HepG2 (cell line): ENCODE measurements around the gene MTA3. TPM values are rescaled to one million over a fixed set of nuclear protein-coding genes. Genes with fewer than 3 reads are reported as not detected.
A peak's percentile ranks its signal among the peaks of the same experiment; 100 is the strongest.

Experiments used
- ATAC-seq: fragments of 200-7000 bp; cut with Tn5 transposase; 3 replicates; pipeline ENCODE4 v1.9.1; 2020; ENCODE audit warnings: mild to moderate bottlenecking, moderate library complexity
- Bru-seq: library from RNA; stranded (reverse); fragments of 400-500 nt; gene quantifications from one replicate; lab custom pipeline; 2021; lab: Mats Ljungman, UMichigan
- BruChase-seq, 2 experiments: library from RNA; stranded (reverse); fragments of 400-500 nt; gene quantifications; one replicate each; lab custom pipeline; 2021; lab: Mats Ljungman, UMichigan
- BruUV-seq: library from RNA; stranded (reverse); fragments of 400-500 nt; replicated peaks from 2 replicates; lab custom pipeline; 2021; lab: Mats Ljungman, UMichigan
- CTCF ChIA-PET: fragments of 300-600 bp; formaldehyde crosslinking; extraction: SDS; loops from one replicate; lab custom pipeline; 2021; ENCODE audit warnings: low total read pairs, inconsistent platforms, low intra/inter-chr PET ratio; lab: Yijun Ruan, JAX
- POLR2A ChIA-PET: fragments of 350-600 bp; sonication (Branson Sonifier 250); formaldehyde crosslinking; loops from one replicate; lab custom pipeline; 2020; ENCODE audit warnings: antibody characterized with exemption, inconsistent platforms; lab: Yijun Ruan, JAX
- DNase-seq: peaks from one replicate; pipeline ENCODE4 v3.0.0-alpha.2; 2015; ENCODE audit warnings: low spot score
- FAIRE-seq: peaks from 3 replicates; lab custom pipeline; 2011; peaks lifted over from hg19 to GRCh38; lab: Jason Lieb, UNC
- H2AFZ ChIP-seq: one replicate; pipeline ENCODE4 v1.6.1; 2011; ENCODE audit warnings: low read length, inconsistent platforms
- H3K27ac ChIP-seq: fragments of 300-600 bp; 3 replicates; pipeline ENCODE4 v1.8.0; 2011; ENCODE audit warnings: mixed run types, mild to moderate bottlenecking, mixed read lengths, low read length, inconsistent platforms; ENCODE audit not compliant: insufficient read depth; ENCODE audit errors: extremely low read length
- H3K27me3 ChIP-seq, 2 experiments: fragments of 200-600 bp in 1 of 2; 2 replicates in 1 of 2; 3 replicates in 1 of 2; pipeline versions ENCODE4 v1.6.0 to v1.8.0; 2011; ENCODE audit warnings: low read length in 2 of 2, mild to moderate bottlenecking in 2 of 2, moderate library complexity in 2 of 2, inconsistent platforms in 1 of 2; ENCODE audit not compliant: insufficient read depth in 2 of 2, control insufficient read depth in 1 of 2
- H3K36me3 ChIP-seq, 2 experiments: fragments of 200-600 bp in 1 of 2; replicated peaks in 1 of 2; 2 replicates in 1 of 2; 3 replicates in 1 of 2; pipeline versions ENCODE4 v1.5.1 to v1.8.0; 2011; ENCODE audit warnings: low read length in 2 of 2, inconsistent platforms in 1 of 2; ENCODE audit not compliant: insufficient read depth in 2 of 2, control insufficient read depth in 1 of 2
- H3K4me1 ChIP-seq: 2 replicates; pipeline ENCODE4 v1.5.1; 2012; ENCODE audit warnings: low read length, inconsistent platforms; ENCODE audit not compliant: insufficient read depth
- H3K4me2 ChIP-seq: 2 replicates; pipeline ENCODE4 v1.6.0; 2011; ENCODE audit warnings: low read depth, low read length, inconsistent platforms
- H3K4me3 ChIP-seq, 3 experiments: fragments of 200-600 bp in 1 of 3; sonication (generic), shearing (Covaris generic) in 1 of 3; replicated peaks in 1 of 3; 2 replicates each; pipeline ENCODE4 v1.5.1; 2011 to 2016; ENCODE audit warnings: low read length in 3 of 3, inconsistent platforms in 2 of 3, low read depth in 2 of 3, mild to moderate bottlenecking in 2 of 3, control low read depth in 1 of 3, mixed read lengths in 1 of 3; ENCODE audit not compliant: insufficient read depth in 1 of 3
- H3K79me2 ChIP-seq: one replicate; pipeline ENCODE4 v1.6.1; 2011; ENCODE audit warnings: low read length, inconsistent platforms; ENCODE audit not compliant: insufficient read depth
- H3K9ac ChIP-seq: 2 replicates; pipeline ENCODE4 v1.6.0; 2011; ENCODE audit warnings: mild to moderate bottlenecking, low read depth, low read length, inconsistent platforms; ENCODE audit not compliant: insufficient read depth
- H3K9me3 ChIP-seq: 2 replicates; pipeline ENCODE4 v1.5.1; 2012; ENCODE audit warnings: mild to moderate bottlenecking, low read length
- H4K20me1 ChIP-seq: 2 replicates; pipeline ENCODE4 v1.6.0; 2011; ENCODE audit warnings: inconsistent platforms, mild to moderate bottlenecking, low read length, moderate library complexity; ENCODE audit not compliant: insufficient read depth
- FLYWCH1 ChIP-seq: sonication (generic); formaldehyde crosslinking; IDR thresholded peaks from 2 replicates; pipeline ENCODE4 v1.8.1; 2023; ENCODE audit warnings: mild to moderate bottlenecking, missing genetic modification reagents
- HNRNPK ChIP-seq: fragments of 200-400 bp; formaldehyde crosslinking; IDR thresholded peaks from 2 replicates; pipeline ENCODE4 v1.6.1; 2018; ENCODE audit warnings: low read length, low read depth, moderate library complexity, mild to moderate bottlenecking; ENCODE audit not compliant: poor library complexity, severe bottlenecking
- IRF2 ChIP-seq: IDR thresholded peaks from 2 replicates; pipeline ENCODE4 v1.6.1; 2018; ENCODE audit warnings: missing genetic modification reagents, missing compliant biosample characterization
- POLR2A ChIP-seq, 2 experiments: IDR thresholded peaks; 2 replicates each; pipeline ENCODE4 v1.6.1; 2011; ENCODE audit warnings: low read depth in 2 of 2, low read length in 2 of 2, mild to moderate bottlenecking in 1 of 2, moderate library complexity in 1 of 2; ENCODE audit not compliant: insufficient read depth in 1 of 2
- U2AF1 ChIP-seq: fragments of 200-400 bp; formaldehyde crosslinking; optimal IDR thresholded peaks from 2 replicates; pipeline ENCODE3; 2017; ENCODE audit warnings: mild to moderate bottlenecking, low read depth, low read length
- ZFP41 ChIP-seq: sonication (generic); formaldehyde crosslinking; IDR thresholded peaks from 2 replicates; pipeline ENCODE4 v1.4.0; 2020; ENCODE audit warnings: mild to moderate bottlenecking, missing genetic modification reagents, borderline replicate concordance
- ZNF101 ChIP-seq: sonication (generic); formaldehyde crosslinking; IDR thresholded peaks from 2 replicates; pipeline ENCODE4 v1.4.0; 2020; ENCODE audit warnings: mild to moderate bottlenecking, low read depth, missing genetic modification reagents, borderline replicate concordance
- ZSCAN9 ChIP-seq: IDR thresholded peaks from 2 replicates; pipeline ENCODE4 v1.6.1; 2016; ENCODE audit warnings: borderline replicate concordance
- WGBS: methylation state at CpG from one replicate; pipeline ENCODE4 v1.1.6; 2017; ENCODE audit warnings: low lambda C conversion rate; 5-methylcytosine and 5-hydroxymethylcytosine counted together
- in situ Hi-C: cut with HindIII; loops from 2 replicates; pipeline ENCODE4 v1.10.0; 2017; ENCODE audit warnings: low pct_unique_long_range_greater_than_20kb; ENCODE audit not compliant: extremely low pct_ligation_motif_present
- intact Hi-C: fragments of 100-400 bp; cut with micrococcal nuclease; formaldehyde crosslinking; loops from one replicate; pipeline ENCODE4 v1.10.0; 2022; ENCODE audit not compliant: unreplicated experiment
- long read RNA-seq, 2 experiments: library from RNA in 1 of 2; library from polyadenylated mRNA in 1 of 2; stranded (forward) in 1 of 2; unstranded in 1 of 2; transcript quantifications; one replicate each; pipeline ENCODE4 v2.0.0, GENCODE V29; 2019 to 2022
- polyA minus RNA-seq, 3 experiments: library from RNA; depleted of rRNA, polyadenylated mRNA; stranded (reverse); fragments of >200 nt; gene quantifications; 2 replicates each; pipeline ENCODE4 v1.2.3, GENCODE V29; 2011; ENCODE audit warnings: low replicate concordance in 1 of 3
- polyA plus RNA-seq, 8 experiments: library from polyadenylated mRNA; depleted of rRNA in 3 of 8; stranded (reverse) in 7 of 8; unstranded in 1 of 8; fragments of >200 nt; fragmentation: Illumina TruSeq in 4 of 8; extraction: Trizol in 4 of 8; gene quantifications; 2 replicates each; pipeline versions ENCODE4 v1.2.1 to v1.2.3, GENCODE V29; 2011 to 2016; ENCODE audit warnings: low read depth in 4 of 8, missing spikeins in 1 of 8, mixed read lengths in 1 of 8; ENCODE audit not compliant: insufficient read depth in 1 of 8
- total RNA-seq, 5 experiments: library from RNA; depleted of rRNA; stranded (reverse); fragments of >200 nt; fragmentation: Illumina TruSeq; extraction: Trizol; gene quantifications; 2 replicates each; pipeline ENCODE4 v1.2.3, GENCODE V29; 2016; ENCODE audit warnings: low read depth in 1 of 5
- TF ChIP-seq, protein P1 (sequence below): sonication (generic); formaldehyde crosslinking; IDR thresholded peaks from 2 replicates; pipeline ENCODE4 v1.5.1; 2020; ENCODE audit warnings: missing genetic modification reagents, mild to moderate bottlenecking, borderline replicate concordance
- TF ChIP-seq, protein P2 (sequence below): sonication (generic); formaldehyde crosslinking; IDR thresholded peaks from 2 replicates; pipeline ENCODE4 v1.4.0; 2020; ENCODE audit warnings: missing genetic modification reagents
- TF ChIP-seq, protein P3 (sequence below): sonication (generic); formaldehyde crosslinking; IDR thresholded peaks from 2 replicates; pipeline ENCODE4 v1.5.1; 2020; ENCODE audit warnings: mild to moderate bottlenecking, missing genetic modification reagents

MTA3 gene
- total RNA-seq (2016; rRNA removed; fragmentation: Illumina TruSeq; extraction: Trizol): 48.8 and 57.6 TPM in 2 replicates
- 39.9 and 45.9 TPM in 2 replicates for total RNA-seq (2016; cell fraction: cytosol; rRNA removed; fragmentation: Illumina TruSeq; extraction: Trizol; ENCODE audit: low read depth)
- total RNA-seq (2016; cell fraction: insoluble cytoplasmic fraction; rRNA removed; fragmentation: Illumina TruSeq; extraction: Trizol): 47.0 and 59.0 TPM in 2 replicates
- total RNA-seq (2016; cell fraction: membrane; rRNA removed; fragmentation: Illumina TruSeq; extraction: Trizol): 58.3 and 61.7 TPM in 2 replicates
- total RNA-seq (2016; cell fraction: nucleus; rRNA removed; fragmentation: Illumina TruSeq; extraction: Trizol): 43.8 and 50.9 TPM in 2 replicates
- 63.9 and 77.8 TPM in 2 replicates for polyA plus RNA-seq (2011; rRNA removed)
- polyA plus RNA-seq (2011; cell fraction: cytosol; rRNA removed): 54.2 and 69.3 TPM in 2 replicates
- polyA plus RNA-seq (2011; cell fraction: nucleus; rRNA removed): 41.4 and 43.8 TPM in 2 replicates
- polyA plus RNA-seq (2012): 63.9 and 78.6 TPM in 2 replicates
- 42.6 and 42.8 TPM in 2 replicates for polyA plus RNA-seq (2016; cell fraction: cytosol; fragmentation: Illumina TruSeq; extraction: Trizol; ENCODE audit: low read depth)
- polyA plus RNA-seq (2016; cell fraction: insoluble cytoplasmic fraction; fragmentation: Illumina TruSeq; extraction: Trizol; ENCODE audit: low read depth): 97.1 and 99.3 TPM in 2 replicates
- 64.5 and 75.8 TPM in 2 replicates for polyA plus RNA-seq (2016; cell fraction: membrane; fragmentation: Illumina TruSeq; extraction: Trizol; ENCODE audit: low read depth)
- polyA plus RNA-seq (2016; cell fraction: nucleus; fragmentation: Illumina TruSeq; extraction: Trizol; ENCODE audit: insufficient read depth, low read depth): 77.8 and 83.9 TPM in 2 replicates
- polyA minus RNA-seq (2011; rRNA and poly(A)+ RNA removed; ENCODE audit: low replicate concordance): 12.5 and 38.7 TPM in 2 replicates
- polyA minus RNA-seq (2011; cell fraction: cytosol; rRNA and poly(A)+ RNA removed): 31.0 and 41.1 TPM in 2 replicates
- 85.1 and 103 TPM in 2 replicates for polyA minus RNA-seq (2011; cell fraction: nucleus; rRNA and poly(A)+ RNA removed)
- Bru-seq, nascent RNA: percentile 74 among the genes with signal in this experiment
- percentile 62 among the genes with signal in this experiment for BruChase-seq, experiment 1, labeled RNA remaining after a 6-hour chase
- percentile 67 among the genes with signal in this experiment for BruChase-seq, experiment 2, labeled RNA remaining after a 2-hour chase
- long read RNA-seq, experiment 1, transcript MTA3-204 (14 exons, 2,041 nt): minor isoform, 9 of 43 reads
- long read RNA-seq, experiment 1, transcript MTA3-205 (14 exons, 2,202 nt): major isoform, 10 of 43 reads
- long read RNA-seq, experiment 1, partial matches to known transcripts: 11 of 43 reads
- long read RNA-seq, experiment 1, other reads (novel, unspliced or antisense): 13 of 43 reads
- long read RNA-seq, experiment 2, transcript MTA3-204 (14 exons, 2,041 nt): major isoform, 23 of 109 reads
- long read RNA-seq, experiment 2, transcript MTA3-205 (14 exons, 2,202 nt): minor isoform, 17 of 109 reads
- long read RNA-seq, experiment 2, partial matches to known transcripts: 20 of 109 reads
- long read RNA-seq, experiment 2, other reads (novel, unspliced or antisense): 44 of 109 reads

GRCh38 chr2:42568401-42569115 is at the start of gene MTA3:
MTA3 (plus strand) TSS chr2:42568632; CDS start chr2:42568746, 114 bp downstream.
- ATAC-seq (peak; percentile 74), DNase-seq (peak; percentile 27), FAIRE-seq (no peak)
- H3K9me3 ChIP-seq: no peaks in the 10 kb centered on the region
- H3K4me3 ChIP-seq: peak within 1 kb of the TSS; percentile 74 to 95 (median 75)
- peak within 1 kb of the TSS; percentile 55 for H2AFZ ChIP-seq
- CTCF ChIA-PET: no interaction called here
- peak within 1 kb of the TSS; percentile 81 for H3K9ac ChIP-seq
- POLR2A ChIA-PET: interaction anchor here (1.0 to 1.1 kb wide), 5 partner anchors 9 to 70 kb away, joined by 3 to 6 read pairs (median 4); no protein-coding TSS in a partner anchor
- intact Hi-C loops: loop anchor here (2.0 kb wide), 1 partner anchor 94 kb away; no protein-coding TSS in a partner anchor
- no peaks in the 10 kb centered on the region; a peak in 1 of 5 replicates for H3K27me3 ChIP-seq
- H3K4me2 ChIP-seq: peak within 1 kb of the TSS; percentile 96
- H4K20me1 ChIP-seq: no peaks in the 10 kb centered on the region
- no TSS peak for BruUV-seq
- peaks cover 25% of the 10 kb centered on the region for H3K79me2 ChIP-seq
- 1% methylated on average over 31 of the region's 67 CpGs for WGBS
- peak within 1 kb of the TSS; percentile 79 for H3K27ac ChIP-seq
- peaks cover 0 to 3% of the 10 kb centered on the region in 2 experiments; a peak in 2 of 5 replicates for H3K36me3 ChIP-seq
- H3K4me1 ChIP-seq: peaks cover 53% of the 10 kb centered on the region
- in situ Hi-C loops: no loop called here
- TF ChIP-seq IRF2 (CRISPR knock-in tag) (no peak), ZNF101 (CRISPR knock-in tag) (no peak), HNRNPK (peak; percentile 94), POLR2A (IDR thresholded peaks at IDR 0.05; ENCODE audit: insufficient read depth in 1 of 2, low read depth in 2 of 2, low read length in 2 of 2) (no peak), ZFP41 (CRISPR knock-in tag) (no peak), U2AF1 (no peak), FLYWCH1 (no peak), ZSCAN9 (CRISPR knock-in tag) (no peak)
- TF ChIP-seq, protein P1, sequence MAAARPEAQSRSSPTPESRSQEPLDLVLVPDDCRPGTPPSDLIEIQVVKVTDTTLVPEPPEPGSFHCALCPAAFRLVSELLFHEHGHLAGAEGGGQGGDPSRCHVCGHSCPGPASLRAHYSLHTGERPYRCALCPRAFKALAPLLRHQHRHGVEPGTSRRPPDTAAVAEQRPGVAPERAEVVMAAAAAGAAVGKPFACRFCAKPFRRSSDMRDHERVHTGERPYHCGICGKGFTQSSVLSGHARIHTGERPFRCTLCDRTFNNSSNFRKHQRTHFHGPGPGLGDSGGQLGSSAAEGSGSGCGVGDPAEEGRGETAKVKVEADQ (CRISPR knock-in tag): 0 out of 2 replicates have a peak, but pooled peaks have one; percentile 22
- TF ChIP-seq, protein P2, sequence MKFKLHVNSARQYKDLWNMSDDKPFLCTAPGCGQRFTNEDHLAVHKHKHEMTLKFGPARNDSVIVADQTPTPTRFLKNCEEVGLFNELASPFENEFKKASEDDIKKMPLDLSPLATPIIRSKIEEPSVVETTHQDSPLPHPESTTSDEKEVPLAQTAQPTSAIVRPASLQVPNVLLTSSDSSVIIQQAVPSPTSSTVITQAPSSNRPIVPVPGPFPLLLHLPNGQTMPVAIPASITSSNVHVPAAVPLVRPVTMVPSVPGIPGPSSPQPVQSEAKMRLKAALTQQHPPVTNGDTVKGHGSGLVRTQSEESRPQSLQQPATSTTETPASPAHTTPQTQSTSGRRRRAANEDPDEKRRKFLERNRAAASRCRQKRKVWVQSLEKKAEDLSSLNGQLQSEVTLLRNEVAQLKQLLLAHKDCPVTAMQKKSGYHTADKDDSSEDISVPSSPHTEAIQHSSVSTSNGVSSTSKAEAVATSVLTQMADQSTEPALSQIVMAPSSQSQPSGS: no peak
- TF ChIP-seq, protein P3, sequence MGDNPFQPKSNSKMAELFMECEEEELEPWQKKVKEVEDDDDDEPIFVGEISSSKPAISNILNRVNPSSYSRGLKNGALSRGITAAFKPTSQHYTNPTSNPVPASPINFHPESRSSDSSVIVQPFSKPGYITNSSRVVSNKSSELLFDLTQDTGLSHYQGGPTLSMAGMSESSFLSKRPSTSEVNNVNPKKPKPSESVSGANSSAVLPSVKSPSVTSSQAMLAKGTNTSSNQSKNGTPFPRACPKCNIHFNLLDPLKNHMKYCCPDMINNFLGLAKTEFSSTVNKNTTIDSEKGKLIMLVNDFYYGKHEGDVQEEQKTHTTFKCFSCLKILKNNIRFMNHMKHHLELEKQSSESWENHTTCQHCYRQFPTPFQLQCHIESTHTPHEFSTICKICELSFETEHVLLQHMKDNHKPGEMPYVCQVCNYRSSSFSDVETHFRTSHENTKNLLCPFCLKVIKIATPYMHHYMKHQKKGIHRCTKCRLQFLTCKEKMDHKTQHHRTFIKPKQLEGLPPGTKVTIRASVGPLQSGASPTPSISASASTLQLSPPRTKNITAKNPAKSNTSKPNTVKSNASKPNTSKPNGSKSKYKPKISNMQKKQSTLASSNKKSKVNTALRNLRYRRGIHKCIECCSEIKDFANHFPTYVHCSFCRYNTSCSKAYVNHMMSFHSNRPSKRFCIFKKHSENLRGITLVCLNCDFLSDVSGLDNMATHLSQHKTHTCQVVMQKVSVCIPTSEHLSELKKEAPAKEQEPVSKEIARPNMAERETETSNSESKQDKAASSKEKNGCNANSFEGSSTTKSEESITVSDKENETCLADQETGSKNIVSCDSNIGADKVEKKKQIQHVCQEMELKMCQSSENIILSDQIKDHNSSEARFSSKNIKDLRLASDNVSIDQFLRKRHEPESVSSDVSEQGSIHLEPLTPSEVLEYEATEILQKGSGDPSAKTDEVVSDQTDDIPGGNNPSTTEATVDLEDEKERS (CRISPR knock-in tag): no peak
